GM23338 (cell line): ENCODE data around the gene COL24A1. TPM values are rescaled to one million over a fixed set of nuclear protein-coding genes. Genes with fewer than 3 reads are reported as not detected.

Experiments used
- ATAC-seq: fragments of 200-7000 bp; cut with Tn5 transposase; 3 replicates; pipeline ENCODE4 v1.9.1; 2020
- DNase-seq: peaks from one replicate; pipeline ENCODE4 v3.0.0-alpha.2; 2015; ENCODE audit warnings: low spot score
- H2AFZ ChIP-seq: fragments of 200-600 bp; sonication (generic); 2 replicates; pipeline ENCODE4 v1.8.0; 2016; ENCODE audit warnings: antibody characterized with exemption, mild to moderate bottlenecking, moderate library complexity
- H3F3A ChIP-seq: fragments of 200-600 bp; sonication (generic); replicated peaks from 2 replicates; pipeline ENCODE4 v1.8.0; 2017; ENCODE audit warnings: antibody characterized with exemption, mixed run types, low read depth
- H3K27ac ChIP-seq: fragments of 200-600 bp; sonication (generic); 2 replicates; pipeline ENCODE4 v1.6.1; 2016; ENCODE audit warnings: low read depth
- H3K27me3 ChIP-seq: fragments of 200-600 bp; sonication (generic); 2 replicates; pipeline ENCODE4 v1.8.0; 2016; ENCODE audit warnings: mild to moderate bottlenecking, mixed run types, moderate library complexity; ENCODE audit not compliant: insufficient read depth
- H3K36me3 ChIP-seq: fragments of 200-600 bp; sonication (generic); 2 replicates; pipeline ENCODE4 v1.8.0; 2016; ENCODE audit warnings: mild to moderate bottlenecking; ENCODE audit not compliant: insufficient read depth
- H3K4me1 ChIP-seq: fragments of 200-600 bp; sonication (generic); 2 replicates; pipeline ENCODE4 v1.8.0; 2016; ENCODE audit warnings: mild to moderate bottlenecking, moderate library complexity; ENCODE audit not compliant: insufficient read depth
- H3K4me2 ChIP-seq: fragments of 200-600 bp; sonication (generic); 2 replicates; pipeline ENCODE4 v1.7.1; 2017; ENCODE audit warnings: mixed run types
- H3K4me3 ChIP-seq: fragments of 200-600 bp; sonication (generic); 2 replicates; pipeline ENCODE4 v1.6.1; 2016; ENCODE audit warnings: mixed run types
- H3K79me2 ChIP-seq: fragments of 200-600 bp; sonication (generic); replicated peaks from 2 replicates; pipeline ENCODE4 v1.8.0; 2017; ENCODE audit warnings: mild to moderate bottlenecking; ENCODE audit not compliant: insufficient read depth
- H3K9me2 ChIP-seq: fragments of 200-600 bp; sonication (generic); 2 replicates; pipeline ENCODE4 v1.8.0; 2017; ENCODE audit not compliant: insufficient read depth
- H4K20me1 ChIP-seq: fragments of 200-600 bp; sonication (generic); replicated peaks from 2 replicates; pipeline ENCODE4 v1.8.0; 2017; ENCODE audit warnings: mild to moderate bottlenecking; ENCODE audit not compliant: insufficient read depth
- H3K27ac Mint-ChIP-seq: 2 replicates; pipeline ENCODE4 v1.8.0; 2020; ENCODE audit warnings: inconsistent platforms, mild to moderate bottlenecking, moderate library complexity, mixed read lengths
- H3K27me3 Mint-ChIP-seq: 3 replicates; pipeline ENCODE4 v1.8.0; 2022; ENCODE audit warnings: low read depth, mild to moderate bottlenecking, moderate library complexity, mixed read lengths, inconsistent platforms; ENCODE audit not compliant: insufficient read depth, poor library complexity
- H3K36me3 Mint-ChIP-seq: 3 replicates; pipeline ENCODE4 v1.8.0; 2021; ENCODE audit warnings: low read depth, mild to moderate bottlenecking, inconsistent platforms, moderate library complexity, mixed read lengths
- H3K4me1 Mint-ChIP-seq: 3 replicates; pipeline ENCODE4 v1.8.0; 2020; ENCODE audit warnings: mild to moderate bottlenecking, inconsistent platforms, mixed read lengths
- H3K4me3 Mint-ChIP-seq: 3 replicates; pipeline ENCODE4 v1.8.0; 2021; ENCODE audit warnings: moderate library complexity, mild to moderate bottlenecking, inconsistent platforms, mixed read lengths
- H3K9me3 Mint-ChIP-seq: 3 replicates; pipeline ENCODE4 v1.8.0; 2020; ENCODE audit warnings: moderate library complexity, mild to moderate bottlenecking, inconsistent platforms, mixed read lengths
- CREB1 ChIP-seq: fragments of 250-450 bp; sonication (Bioruptor Pico); IDR thresholded peaks from 2 replicates; pipeline ENCODE4 v1.5.0; 2020; ENCODE audit warnings: low read depth, mild to moderate bottlenecking, moderate library complexity
- CTCF ChIP-seq, 2 experiments: fragments of 200-600 bp in 1 of 2; sonication (generic) in 1 of 2; conservative IDR thresholded peaks; 2 replicates each; pipeline versions ENCODE4 v1.5.1 to v1.6.1; 2016 to 2017; ENCODE audit warnings: antibody characterized with exemption in 2 of 2, low read depth in 2 of 2, mild to moderate bottlenecking in 2 of 2, moderate library complexity in 1 of 2
- EZH2 ChIP-seq: fragments of 200-600 bp; sonication (generic); IDR thresholded peaks from one replicate; pipeline ENCODE4 v1.8.0; 2017; ENCODE audit warnings: antibody characterized with exemption, mild to moderate bottlenecking, low read depth; ENCODE audit not compliant: unreplicated experiment
- EZH2phosphoT487 ChIP-seq: fragments of 200-600 bp; sonication (generic); IDR thresholded peaks from one replicate; pipeline ENCODE4 v1.8.1; 2018; ENCODE audit warnings: antibody characterized with exemption; ENCODE audit not compliant: unreplicated experiment
- JUNB ChIP-seq: IDR thresholded peaks from one replicate; pipeline ENCODE4 v1.6.1; 2016; ENCODE audit warnings: antibody characterized with exemption; ENCODE audit not compliant: unreplicated experiment
- NANOG ChIP-seq: IDR thresholded peaks from 2 replicates; pipeline ENCODE4 v1.6.1; 2016; ENCODE audit warnings: antibody characterized with exemption, borderline replicate concordance
- POLR2AphosphoS5 ChIP-seq: IDR thresholded peaks from 2 replicates; pipeline ENCODE4 v1.6.1; 2016; ENCODE audit warnings: antibody characterized with exemption, low read depth
- REST ChIP-seq: IDR thresholded peaks from one replicate; pipeline ENCODE4 v1.6.1; 2018; ENCODE audit warnings: antibody characterized with exemption; ENCODE audit not compliant: unreplicated experiment
- STAT1 ChIP-seq: IDR thresholded peaks from one replicate; pipeline ENCODE4 v1.6.1; 2016; ENCODE audit warnings: antibody characterized with exemption; ENCODE audit not compliant: unreplicated experiment
- ZNF114 ChIP-seq: fragments of 250-450 bp; sonication (Bioruptor Pico); IDR thresholded peaks from 2 replicates; pipeline ENCODE4 v1.5.0; 2020; ENCODE audit warnings: mild to moderate bottlenecking, moderate library complexity
- ZNF331 ChIP-seq: fragments of 250-450 bp; sonication (Bioruptor Pico); IDR thresholded peaks from 2 replicates; pipeline ENCODE4 v1.5.0; 2020; ENCODE audit warnings: low read depth, mild to moderate bottlenecking, moderate library complexity
- polyA plus RNA-seq: library from polyadenylated mRNA; unstranded; fragments of >200 nt; fragmentation: Nextera tagmentation; extraction: Ambion mirVana; gene quantifications from 2 replicates; pipeline ENCODE4 v1.2.1, GENCODE V29; 2016
- total RNA-seq: library from RNA; depleted of rRNA; stranded (reverse); fragments of >200 nt; shearing (Covaris generic); gene quantifications from 2 replicates; pipeline ENCODE4 v1.2.3, GENCODE V29; 2014
- TF ChIP-seq, protein P1 (sequence below): IDR thresholded peaks from 2 replicates; pipeline ENCODE4 v1.6.1; 2016; ENCODE audit warnings: antibody characterized with exemption
- TF ChIP-seq, protein P2 (sequence below): fragments of 250-450 bp; sonication (Bioruptor Pico); IDR thresholded peaks from 2 replicates; pipeline ENCODE4 v1.5.0; 2020; ENCODE audit warnings: mild to moderate bottlenecking, moderate library complexity

Gene COL24A1
- total and polyA plus RNA-seq, 2 experiments from 2014 or later: 1.2 to 2.1 TPM

- H3K27ac Mint-ChIP-seq: no peak overlapping the region
- Histone ChIP-seq H3K4me1 (peaks cover 22% of the 10 kb centered on the region), H3K9me2 (no peaks in the 10 kb centered on the region), H3F3A (no peaks in the 10 kb centered on the region), H4K20me1 (no peaks in the 10 kb centered on the region), H3K27me3 (no peaks in the 10 kb centered on the region), H3K79me2 (no peaks in the 10 kb centered on the region), H3K4me2 (no peak overlapping the region), H3K27ac (no peak overlapping the region), H3K36me3 (no peaks in the 10 kb centered on the region), H2AFZ (no peak overlapping the region), H3K4me3 (no peak overlapping the region)
- TF ChIP-seq CREB1 (CRISPR knock-in tag) (no peak), ZNF114 (CRISPR knock-in tag) (no peak), POLR2AphosphoS5 (no peak), NANOG (no peak), JUNB (no peak), CTCF (conservative IDR thresholded peaks at IDR 0.05; ENCODE audit: low read depth in 2 of 2) (no peak), EZH2 (no peak), ZNF331 (CRISPR knock-in tag) (no peak), REST (no peak), EZH2phosphoT487 (no peak), STAT1 (no peak)
- TF ChIP-seq, protein P1, sequence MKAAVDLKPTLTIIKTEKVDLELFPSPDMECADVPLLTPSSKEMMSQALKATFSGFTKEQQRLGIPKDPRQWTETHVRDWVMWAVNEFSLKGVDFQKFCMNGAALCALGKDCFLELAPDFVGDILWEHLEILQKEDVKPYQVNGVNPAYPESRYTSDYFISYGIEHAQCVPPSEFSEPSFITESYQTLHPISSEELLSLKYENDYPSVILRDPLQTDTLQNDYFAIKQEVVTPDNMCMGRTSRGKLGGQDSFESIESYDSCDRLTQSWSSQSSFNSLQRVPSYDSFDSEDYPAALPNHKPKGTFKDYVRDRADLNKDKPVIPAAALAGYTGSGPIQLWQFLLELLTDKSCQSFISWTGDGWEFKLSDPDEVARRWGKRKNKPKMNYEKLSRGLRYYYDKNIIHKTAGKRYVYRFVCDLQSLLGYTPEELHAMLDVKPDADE: no peak
- TF ChIP-seq, protein P2, sequence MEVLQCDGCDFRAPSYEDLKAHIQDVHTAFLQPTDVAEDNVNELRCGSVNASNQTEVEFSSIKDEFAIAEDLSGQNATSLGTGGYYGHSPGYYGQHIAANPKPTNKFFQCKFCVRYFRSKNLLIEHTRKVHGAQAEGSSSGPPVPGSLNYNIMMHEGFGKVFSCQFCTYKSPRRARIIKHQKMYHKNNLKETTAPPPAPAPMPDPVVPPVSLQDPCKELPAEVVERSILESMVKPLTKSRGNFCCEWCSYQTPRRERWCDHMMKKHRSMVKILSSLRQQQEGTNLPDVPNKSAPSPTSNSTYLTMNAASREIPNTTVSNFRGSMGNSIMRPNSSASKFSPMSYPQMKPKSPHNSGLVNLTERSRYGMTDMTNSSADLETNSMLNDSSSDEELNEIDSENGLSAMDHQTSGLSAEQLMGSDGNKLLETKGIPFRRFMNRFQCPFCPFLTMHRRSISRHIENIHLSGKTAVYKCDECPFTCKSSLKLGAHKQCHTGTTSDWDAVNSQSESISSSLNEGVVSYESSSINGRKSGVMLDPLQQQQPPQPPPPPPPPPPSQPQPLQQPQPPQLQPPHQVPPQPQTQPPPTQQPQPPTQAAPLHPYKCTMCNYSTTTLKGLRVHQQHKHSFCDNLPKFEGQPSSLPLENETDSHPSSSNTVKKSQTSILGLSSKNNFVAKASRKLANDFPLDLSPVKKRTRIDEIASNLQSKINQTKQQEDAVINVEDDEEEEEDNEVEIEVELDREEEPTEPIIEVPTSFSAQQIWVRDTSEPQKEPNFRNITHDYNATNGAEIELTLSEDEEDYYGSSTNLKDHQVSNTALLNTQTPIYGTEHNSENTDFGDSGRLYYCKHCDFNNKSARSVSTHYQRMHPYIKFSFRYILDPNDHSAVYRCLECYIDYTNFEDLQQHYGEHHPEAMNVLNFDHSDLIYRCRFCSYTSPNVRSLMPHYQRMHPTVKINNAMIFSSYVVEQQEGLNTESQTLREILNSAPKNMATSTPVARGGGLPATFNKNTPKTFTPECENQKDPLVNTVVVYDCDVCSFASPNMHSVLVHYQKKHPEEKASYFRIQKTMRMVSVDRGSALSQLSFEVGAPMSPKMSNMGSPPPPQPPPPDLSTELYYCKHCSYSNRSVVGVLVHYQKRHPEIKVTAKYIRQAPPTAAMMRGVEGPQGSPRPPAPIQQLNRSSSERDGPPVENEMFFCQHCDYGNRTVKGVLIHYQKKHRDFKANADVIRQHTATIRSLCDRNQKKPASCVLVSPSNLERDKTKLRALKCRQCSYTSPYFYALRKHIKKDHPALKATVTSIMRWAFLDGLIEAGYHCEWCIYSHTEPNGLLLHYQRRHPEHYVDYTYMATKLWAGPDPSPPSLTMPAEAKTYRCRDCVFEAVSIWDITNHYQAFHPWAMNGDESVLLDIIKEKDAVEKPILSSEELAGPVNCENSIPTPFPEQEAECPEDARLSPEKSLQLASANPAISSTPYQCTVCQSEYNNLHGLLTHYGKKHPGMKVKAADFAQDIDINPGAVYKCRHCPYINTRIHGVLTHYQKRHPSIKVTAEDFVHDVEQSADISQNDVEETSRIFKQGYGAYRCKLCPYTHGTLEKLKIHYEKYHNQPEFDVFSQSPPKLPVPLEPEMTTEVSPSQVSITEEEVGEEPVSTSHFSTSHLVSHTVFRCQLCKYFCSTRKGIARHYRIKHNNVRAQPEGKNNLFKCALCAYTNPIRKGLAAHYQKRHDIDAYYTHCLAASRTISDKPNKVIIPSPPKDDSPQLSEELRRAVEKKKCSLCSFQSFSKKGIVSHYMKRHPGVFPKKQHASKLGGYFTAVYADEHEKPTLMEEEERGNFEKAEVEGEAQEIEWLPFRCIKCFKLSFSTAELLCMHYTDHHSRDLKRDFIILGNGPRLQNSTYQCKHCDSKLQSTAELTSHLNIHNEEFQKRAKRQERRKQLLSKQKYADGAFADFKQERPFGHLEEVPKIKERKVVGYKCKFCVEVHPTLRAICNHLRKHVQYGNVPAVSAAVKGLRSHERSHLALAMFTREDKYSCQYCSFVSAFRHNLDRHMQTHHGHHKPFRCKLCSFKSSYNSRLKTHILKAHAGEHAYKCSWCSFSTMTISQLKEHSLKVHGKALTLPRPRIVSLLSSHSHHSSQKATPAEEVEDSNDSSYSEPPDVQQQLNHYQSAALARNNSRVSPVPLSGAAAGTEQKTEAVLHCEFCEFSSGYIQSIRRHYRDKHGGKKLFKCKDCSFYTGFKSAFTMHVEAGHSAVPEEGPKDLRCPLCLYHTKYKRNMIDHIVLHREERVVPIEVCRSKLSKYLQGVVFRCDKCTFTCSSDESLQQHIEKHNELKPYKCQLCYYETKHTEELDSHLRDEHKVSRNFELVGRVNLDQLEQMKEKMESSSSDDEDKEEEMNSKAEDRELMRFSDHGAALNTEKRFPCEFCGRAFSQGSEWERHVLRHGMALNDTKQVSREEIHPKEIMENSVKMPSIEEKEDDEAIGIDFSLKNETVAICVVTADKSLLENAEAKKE: no peak
- no peaks in the 10 kb centered on the region for H3K27me3 Mint-ChIP-seq
- ATAC-seq (no peak), DNase-seq (no peak)
- no peaks in the 10 kb centered on the region for H3K36me3 Mint-ChIP-seq
- H3K4me3 Mint-ChIP-seq: no peak overlapping the region
- H3K4me1 Mint-ChIP-seq: peaks cover 12% of the 10 kb centered on the region; the same call in 2 of the 3 replicates
- H3K9me3 Mint-ChIP-seq: no peaks in the 10 kb centered on the region; the same call in 2 of the 3 replicates
Observed at GRCh38 chr1:86068841-86069756, 87.5 kb downstream of the COL24A1 start.
